Stimulated activated CD4-positive, alpha-beta T cell treated with anti-CD3 and anti-CD28 coated beads, Interleukin-12 subunit alpha, Interleukin-12 subunit beta, amount 100 ng/mL, for 24 hours (primary cell): Measurements from ENCODE around the gene TPRA1.
"Not testable (repeated sequence)": the region's sequence is repeated elsewhere in the genome, so short reads cannot be mapped to it uniquely, and the experiment has no call there.

Experiments used
- DNase-seq, 2 experiments: peaks; one replicate each; pipeline ENCODE4 v3.0.0-alpha.2; 2020; ENCODE audit warnings: low read depth in 2 of 2

The TPRA1 gene

DNA sequence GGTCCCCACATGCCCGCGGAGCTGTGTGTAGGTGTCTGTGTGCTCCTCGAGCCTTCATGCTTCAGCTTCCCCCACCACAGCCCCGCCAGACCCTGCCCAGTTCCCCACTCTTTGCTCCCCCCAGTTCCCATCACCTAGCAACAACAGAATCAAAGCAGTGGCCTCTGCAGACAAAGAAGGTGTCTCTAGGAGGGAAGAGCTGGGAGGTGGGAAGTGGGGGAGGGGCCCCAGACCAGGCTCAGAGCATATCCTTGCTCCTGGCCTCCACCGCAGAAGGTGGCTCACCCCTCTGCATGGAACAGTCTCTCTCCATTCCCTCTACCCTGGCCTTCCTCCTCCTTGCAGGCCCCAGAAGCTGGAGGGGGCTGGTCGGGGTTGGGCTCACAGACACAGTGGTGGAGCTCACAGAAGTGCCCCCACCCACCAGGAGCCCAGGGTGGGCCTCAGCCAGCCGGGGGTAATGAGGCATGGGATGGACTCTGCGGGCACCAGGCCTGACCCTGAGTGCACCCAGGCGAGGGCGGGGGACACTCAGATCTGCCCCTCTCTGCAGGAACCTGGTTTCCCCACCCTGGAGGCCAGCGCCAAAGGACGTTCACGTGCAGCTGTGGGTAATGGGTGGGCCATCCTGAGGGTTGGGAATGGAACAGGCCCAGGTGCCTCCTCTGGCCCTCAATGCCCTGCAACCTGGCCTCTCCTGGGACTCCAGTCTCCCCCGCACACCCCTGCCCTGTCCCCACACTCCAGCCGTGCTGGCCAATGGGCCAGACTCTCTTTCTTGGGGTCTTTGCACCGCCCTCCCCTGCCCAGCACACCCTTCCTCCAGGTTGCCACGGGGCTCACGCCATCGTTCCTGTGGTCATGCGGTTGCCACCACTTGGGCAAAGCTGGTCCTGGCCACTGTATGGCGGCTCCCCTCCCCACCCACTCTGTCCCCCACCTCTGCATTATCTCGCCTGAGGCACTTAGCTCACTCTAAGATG, 53.4 kb downstream of the TPRA1 start:
- no peak for DNase-seq

DNA sequence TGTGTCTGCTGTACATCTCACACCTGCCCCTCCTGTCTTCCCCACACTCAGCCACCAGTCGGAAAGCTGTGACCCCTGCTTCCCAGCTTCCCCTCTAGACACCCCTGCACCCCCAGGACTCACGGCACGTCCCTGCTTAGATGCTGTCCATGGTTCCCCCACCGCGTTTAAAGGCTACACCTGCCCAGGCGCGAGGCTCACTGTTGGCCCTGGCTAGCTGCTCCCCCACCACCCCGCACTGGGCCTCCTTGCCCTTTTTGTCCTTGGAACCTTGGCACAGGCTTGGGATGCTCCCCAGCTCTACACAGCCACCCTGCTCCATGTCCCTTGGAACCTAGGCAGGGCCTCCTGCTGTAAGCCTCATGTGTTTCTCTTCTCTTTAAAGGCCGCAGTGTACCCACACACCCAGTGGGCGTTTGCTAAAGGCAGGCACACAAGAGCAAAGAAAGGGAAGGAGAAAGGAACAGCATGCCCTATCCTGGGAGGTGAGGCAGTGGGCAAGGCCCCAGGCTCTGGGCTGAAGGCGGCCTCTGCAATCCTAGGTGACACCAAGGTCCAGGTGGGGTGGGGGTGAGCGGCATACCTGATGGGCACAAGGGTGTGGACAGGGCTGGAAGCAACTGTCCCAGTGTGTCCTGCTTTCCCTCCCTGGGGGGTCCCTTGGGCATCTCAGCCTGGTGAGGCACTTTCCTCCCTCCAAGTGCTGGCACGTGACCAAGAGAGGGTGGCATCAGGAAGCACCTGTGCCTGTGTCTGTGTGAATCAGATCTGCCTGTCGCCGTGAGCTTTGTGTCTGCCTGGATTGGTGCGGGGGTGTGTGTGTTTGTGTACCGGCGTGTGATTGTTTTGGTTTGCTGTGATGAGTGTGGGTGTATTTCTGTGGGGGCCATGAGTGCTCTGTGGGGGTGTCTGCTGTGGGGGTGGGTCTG, 54.4 kb downstream of the TPRA1 start:
- no peak for DNase-seq

DNA sequence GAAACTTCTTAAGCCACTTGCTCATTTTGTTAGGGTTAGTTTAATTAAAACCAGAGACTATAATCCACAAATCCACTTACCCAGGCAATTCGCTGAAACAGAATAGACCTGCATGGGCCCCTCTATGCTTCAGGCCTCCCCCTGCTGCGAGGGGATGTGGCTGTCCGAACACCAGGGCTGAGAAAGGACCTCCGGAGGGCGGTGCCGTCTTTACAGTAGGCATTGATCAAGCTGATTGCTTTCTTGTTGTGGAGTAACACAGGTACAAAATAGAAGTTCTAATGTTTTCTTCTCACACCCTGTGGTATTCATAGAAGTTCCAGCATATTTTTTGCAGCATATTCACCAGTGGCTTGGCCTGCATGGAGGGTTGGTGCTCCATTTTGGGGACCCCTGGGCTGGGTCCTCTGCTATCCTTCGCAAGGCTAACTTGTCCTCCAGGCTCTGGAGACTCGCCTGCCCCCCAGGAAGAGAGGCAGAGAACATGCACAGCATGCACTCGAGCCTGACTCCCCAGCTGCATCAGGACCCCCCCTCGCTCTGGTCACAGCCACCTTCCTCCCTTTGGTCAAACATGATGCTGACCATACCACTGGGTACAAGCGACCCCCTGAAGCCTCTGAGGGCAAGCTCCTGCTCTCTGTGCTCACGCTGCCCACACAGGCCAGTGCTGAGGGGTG, 55.3 kb downstream of the TPRA1 start:
- DNase-seq = no peak

DNA sequence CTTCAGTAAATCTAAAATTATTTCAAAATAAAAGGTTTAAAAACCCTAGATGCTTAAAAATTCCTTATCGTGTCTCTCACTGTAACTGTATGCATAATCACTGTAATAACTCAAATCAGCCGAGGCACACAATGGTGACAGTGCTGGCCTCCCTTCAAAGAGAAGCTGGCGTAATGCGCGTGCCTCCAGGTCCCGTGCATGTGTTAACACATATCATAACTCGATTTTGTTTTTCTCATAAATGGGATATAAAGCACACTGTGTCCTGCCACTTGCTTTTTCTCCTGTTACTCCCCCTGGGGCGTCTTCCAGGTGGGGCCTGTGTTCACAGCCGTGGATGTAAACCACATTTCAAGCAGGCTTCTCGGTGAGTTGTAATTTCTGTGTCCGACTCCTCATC, 56.0 kb downstream of the TPRA1 start:
- DNase-seq = no peak

DNA sequence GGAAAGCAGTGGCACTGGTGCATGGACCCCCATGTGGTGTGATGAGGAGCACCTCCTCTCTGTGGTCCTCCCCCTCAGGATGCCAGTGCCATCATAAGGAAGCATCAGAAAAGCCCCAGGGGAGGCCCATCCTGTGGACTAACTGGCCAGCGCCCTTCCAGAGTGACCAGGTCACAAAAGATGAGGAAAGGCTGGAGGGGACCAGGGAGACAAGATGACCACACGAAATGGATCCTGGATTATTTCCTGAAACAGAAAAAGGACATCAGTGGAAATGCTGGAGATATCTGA, 56.4 kb downstream of the TPRA1 start:
- DNase-seq = no peak

DNA sequence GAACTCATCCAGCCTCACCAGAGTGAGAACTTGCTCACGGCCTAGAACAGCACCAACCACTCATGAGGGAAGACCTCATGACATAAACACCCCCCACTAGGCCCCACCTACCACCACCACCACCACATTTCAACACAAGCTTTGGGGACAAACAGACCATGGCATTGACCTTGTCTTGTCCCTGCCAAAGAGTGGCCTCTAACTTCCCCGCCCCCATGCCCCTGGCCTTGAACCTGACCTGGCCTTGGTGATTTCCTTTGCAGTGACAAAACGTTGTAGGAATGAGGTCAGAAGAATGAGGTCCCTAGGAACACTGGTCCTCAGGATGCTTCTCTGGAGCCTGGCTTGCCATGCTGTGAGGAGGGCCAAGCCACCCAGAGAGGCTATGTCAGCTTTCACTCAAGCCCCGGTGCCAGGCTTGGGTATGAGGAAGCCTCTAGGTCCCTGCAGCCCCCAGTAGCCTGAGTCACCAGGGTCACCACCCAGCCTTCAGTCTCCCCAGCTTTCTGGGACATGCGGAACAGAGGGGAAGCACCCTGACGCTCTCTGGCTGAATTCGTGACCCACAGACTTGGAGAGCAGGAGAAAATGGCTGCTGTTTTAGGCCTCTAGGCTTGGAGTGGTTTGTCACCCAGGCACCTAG, 57.9 kb downstream of the TPRA1 start:
- no peak for DNase-seq

DNA sequence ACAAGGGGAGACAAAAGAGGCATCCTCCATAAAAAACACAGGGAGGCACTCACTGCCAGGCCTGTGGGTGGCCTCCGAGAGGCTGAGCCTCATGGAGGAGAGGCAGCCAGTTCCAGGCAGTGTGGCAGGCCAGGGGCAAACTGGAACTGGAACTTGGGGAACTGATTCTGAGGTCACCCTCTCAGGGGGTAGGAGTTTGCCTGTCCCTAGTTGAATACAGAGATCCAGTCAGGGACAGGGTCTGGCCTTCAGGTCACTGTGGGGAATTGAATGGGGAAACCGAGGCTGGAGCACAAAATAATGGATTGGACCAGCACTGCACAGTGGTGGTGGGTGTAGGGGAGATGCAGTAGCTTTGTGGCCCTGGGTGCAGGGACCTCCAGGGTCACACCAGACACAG, 58.7 kb downstream of the TPRA1 start:
- DNase-seq = no peak

DNA sequence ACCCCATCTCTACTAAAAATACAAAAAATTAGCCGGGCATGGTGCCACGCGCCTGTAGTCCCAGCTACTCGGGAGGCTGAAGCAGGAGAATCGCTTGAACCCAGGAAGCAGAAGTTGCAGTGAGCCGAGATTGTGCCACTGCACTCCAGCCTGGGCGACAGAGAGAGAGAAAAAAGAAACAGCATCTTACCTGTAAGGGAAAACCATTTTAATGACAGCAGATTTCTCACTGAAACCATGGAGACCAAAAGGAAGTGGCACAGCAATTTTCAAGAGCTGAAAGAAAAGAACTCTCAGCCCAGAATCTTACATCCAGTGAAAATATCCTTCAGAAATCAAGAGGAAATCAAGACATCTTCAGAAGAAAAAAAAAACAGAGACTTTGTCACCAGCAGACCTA, 59.7 kb downstream of the TPRA1 start:
- not testable (repeated sequence) for DNase-seq

DNA sequence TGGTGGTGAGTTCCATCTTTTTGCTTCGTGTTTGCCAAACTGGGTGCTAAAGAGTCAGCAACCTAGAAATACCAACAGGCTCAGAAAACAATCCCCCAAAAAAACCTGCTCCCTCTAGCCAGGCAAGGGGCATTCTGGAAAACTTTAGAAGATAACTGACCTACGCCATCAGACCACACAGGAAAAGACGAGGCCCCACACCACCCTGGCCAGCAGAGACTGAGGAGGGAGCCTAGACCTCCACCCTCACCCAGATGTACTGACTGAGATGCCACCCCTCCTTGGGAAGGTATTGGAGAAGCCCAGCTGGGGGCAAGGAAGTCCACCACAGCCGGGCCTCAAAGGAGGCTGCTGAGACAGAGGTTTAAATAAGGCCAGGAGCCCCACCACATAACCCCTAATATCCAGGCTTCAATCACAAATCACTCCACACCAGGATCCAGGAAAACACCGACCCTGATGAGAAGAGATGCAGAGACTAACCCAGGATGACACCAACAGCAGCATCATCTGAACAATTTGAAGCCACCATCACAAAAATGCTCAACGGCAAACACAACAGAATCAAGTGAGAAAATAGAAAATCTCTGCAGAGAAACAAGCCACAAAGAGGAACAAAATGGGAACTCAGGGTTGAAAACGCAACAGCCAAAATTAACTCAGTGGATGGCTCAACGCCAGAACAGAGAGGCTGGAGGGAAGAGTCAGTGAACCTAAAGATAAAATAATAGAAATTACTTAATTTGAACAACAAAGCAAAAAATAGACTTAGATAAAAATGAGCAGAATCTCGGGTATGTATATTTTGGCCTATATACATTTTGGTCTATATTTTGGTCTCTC, 61.0 kb downstream of the TPRA1 start:
- no peak for DNase-seq

DNA sequence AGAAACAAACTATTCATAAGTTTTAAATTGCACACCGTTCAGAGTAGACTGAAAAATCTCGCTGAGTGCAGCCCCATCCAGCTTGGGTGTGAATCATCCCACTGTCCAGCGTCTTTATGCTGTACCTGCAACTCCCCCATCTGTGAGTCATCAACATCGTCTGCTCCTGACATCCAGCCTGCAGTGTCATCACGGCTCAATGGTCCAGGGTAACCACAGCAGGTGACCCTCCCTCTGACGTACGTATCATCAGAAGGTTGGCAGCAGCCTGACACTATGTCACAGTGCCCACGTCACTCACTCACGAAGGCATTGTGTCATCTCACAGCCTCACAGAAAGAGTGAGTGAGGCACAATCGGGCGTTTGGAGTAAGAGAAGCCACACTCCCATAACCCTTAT, 65.2 kb downstream of the TPRA1 start:
- no peak for DNase-seq

DNA sequence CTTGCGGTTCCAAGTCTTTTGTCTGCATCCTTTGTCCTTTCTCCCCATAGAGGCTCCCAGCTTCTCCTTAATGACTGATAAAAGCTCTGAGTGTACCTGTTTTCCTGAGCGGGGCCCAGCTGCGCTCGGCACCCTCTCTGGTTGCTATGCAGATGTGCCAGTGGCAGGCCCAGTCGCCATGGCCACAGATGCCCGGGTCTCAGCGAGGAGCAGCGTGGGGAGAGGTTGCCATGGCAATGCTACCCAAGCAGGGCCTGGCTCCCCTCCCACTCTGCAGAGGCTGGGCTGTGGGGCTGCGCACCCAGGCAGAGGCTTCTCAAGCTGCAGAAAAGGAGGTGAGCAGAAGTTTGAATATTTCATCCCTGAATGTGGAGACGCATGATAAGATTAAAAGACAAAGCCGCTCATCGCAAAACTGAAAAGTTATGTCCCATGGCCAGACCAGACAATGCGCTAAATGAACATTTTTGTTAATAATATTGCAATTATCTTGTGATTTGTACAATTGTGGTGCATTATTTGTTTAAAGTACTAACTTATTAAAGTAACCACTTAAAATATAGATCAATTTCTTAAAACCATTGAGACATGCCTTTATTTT, 66.1 kb downstream of the TPRA1 start:
- no peak for DNase-seq
